Loucy (cell line): ENCODE data around the gene PHACTR2.
"Not testable (repeated sequence)": the region's sequence is repeated elsewhere in the genome, so short reads cannot be mapped to it uniquely, and the experiment has no call there.

Experiments
- CTCF ChIP-seq: fragments of 200-600 bp; sonication (generic); conservative IDR thresholded peaks from 2 replicates; pipeline ENCODE4 v1.5.1; 2014; ENCODE audit warnings: mild to moderate bottlenecking, antibody characterized with exemption, low read length
- EZH2phosphoT487 ChIP-seq: fragments of 200-600 bp; IDR thresholded peaks from 2 replicates; pipeline ENCODE4 v1.6.1; 2018; ENCODE audit warnings: antibody characterized with exemption, mild to moderate bottlenecking, moderate library complexity, borderline replicate concordance

- TF ChIP-seq CTCF, EZH2phosphoT487: not testable (repeated sequence)
These were observed 46.6 kb upstream of the PHACTR2 start for GRCh38 chr6:143631196-143631595.
